NCI-H345 (cell line): Measurements from ENCODE around the gene GEMIN5.
"Not testable (repeated sequence)": the region's sequence is repeated elsewhere in the genome, so short reads cannot be mapped to it uniquely, and the experiment has no call there.

Experiments
- DNase-seq: peaks from one replicate; lab custom pipeline; 2025; lab: John Stamatoyannopoulos, UW

Gene GEMIN5

GRCh38 chr5:154940772-154941620, 3.0 kb upstream of the GEMIN5 start, which contains the start of gene MRPL22:
Gene MRPL22 (plus strand): TSS chr5:154941073. CDS start chr5:154941111, 38 bp downstream.
- peak; percentile 94 for DNase-seq

DNA sequence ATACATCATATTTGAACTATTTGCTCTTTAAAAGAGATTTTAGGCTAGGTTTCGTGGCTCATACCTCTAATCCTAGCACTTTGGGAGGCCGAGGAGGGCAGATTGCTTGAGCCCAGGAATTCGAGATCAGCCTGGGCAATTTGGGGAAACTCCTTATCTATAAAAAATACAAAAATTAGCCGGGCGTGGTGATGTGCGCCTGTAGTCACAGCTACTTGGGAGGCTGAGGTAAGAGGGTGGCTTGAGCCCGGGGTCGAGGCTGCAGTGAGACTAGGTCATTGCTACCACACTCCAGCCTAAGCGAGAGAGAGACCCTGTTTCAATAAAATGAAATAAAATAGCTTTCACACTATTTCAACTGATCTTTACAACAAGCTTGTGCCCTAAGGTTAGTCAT, 2.4 kb upstream of the GEMIN5 start:
- no peak for DNase-seq

DNA sequence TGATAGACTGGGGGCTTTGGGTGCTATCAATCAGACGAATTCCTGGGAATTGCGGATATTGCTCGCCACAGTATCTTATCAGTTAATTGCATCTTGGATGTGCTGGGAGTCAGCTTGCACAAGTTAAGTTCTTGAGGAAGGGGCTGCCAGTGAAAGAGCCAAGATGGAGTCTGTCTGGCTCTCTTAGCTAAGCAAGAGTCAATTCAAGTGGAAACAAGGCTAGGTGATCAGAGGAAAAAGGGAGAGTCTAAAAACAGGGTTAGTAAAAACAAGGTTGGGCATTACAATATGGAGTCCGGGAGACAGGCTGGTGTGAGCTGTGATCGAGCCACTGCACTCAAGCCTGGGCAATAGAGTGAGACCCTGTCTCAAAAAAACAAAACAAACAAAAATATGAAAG, 1.4 kb upstream of the GEMIN5 start:
- not testable (repeated sequence) for DNase-seq

DNA sequence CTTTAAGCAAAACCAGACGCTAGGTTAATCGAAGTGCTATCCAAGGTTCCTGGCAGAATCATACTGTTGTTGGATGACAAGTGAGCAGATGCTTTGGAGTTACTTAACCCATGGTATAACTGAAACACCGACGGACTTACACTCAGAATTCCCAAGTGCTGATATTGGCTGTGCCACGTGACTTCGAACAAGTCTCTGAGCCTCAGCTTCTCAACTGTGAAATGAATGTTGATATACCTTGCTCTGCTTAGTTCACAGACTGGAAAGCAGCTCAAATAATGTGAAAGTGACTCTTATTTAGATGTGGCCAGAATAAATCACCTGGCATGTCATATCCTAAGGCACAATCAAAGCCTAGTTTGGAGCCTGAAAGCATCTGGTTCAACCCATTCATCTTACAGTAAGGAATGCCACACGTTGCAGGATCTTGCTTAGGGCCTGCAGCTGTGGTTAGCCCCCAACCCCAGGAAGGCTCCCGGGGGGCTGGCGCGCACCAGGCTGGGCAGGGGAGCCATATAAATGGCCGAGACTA, 759 bp downstream of the GEMIN5 start:
- DNase-seq = no peak

DNA sequence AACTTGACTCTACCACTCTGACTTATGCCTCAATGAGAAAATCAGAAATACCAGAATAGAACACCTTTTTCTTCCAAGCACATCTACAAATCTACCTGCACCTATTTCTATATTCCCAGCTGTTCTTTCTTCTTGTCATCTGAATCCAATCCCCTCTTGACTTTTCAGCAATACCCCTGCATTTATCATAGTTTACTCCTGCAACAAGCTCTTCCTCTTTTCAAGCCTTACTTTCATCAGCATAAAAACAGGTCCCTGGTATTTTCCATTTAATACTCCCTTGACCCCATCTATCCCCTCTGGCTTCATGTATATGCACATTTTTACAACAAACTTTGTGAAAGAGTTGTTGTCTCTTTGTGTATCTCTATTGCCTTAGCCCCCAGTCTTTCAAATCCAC, 3.1 kb downstream of the GEMIN5 start:
- no peak for DNase-seq

GRCh38 chr5:154933537-154933936, 4.5 kb downstream of the GEMIN5 start:
- no peak for DNase-seq

- DNase-seq = no peak
These were observed 14.3 kb downstream of the GEMIN5 start for GRCh38 chr5:154923441-154924430.

GRCh38 chr5:154917757-154918156, 20.3 kb downstream of the GEMIN5 start:
- DNase-seq = no peak

DNA sequence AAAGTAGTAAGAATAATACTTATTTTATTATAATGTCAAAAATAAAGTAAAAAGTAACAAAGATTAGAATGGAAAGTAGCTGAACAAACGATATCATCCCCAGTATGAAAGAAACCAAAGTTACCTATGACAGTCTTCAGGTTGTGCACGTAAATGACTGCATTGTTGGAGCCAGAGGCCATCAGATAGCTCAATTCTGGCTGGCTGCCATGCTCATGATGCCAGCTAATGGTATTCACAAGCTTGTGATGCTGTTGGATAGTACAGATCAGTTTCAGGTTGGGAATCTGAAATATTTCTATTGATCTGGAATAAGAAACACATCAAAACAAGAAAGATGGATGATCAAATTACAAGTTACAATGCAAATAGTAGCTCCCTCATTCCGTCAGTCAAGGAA, 21.1 kb downstream of the GEMIN5 start:
- no peak for DNase-seq

- not testable (repeated sequence) for DNase-seq
These were observed 32.4 kb downstream of the GEMIN5 start for GRCh38 chr5:154905601-154906000.

DNA sequence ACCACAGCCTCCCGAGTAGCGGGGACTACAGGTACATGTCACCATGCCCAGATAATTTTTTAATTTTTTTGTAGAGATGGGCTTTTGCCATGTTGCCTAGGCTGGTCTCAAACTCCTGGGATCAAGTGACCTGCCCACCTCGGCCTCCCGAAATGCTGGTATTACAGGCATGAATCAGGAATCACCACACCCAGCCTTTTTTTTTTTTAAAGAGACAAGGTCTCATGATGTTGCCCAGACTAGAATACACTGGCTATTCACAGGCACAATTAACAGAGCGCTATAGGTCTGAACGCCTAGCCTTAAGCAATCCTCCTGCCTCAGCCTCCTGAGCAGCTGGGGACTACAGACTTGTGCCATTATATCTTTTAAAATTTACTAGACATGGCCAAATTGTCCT, 36.1 kb downstream of the GEMIN5 start:
- no peak for DNase-seq

DNA sequence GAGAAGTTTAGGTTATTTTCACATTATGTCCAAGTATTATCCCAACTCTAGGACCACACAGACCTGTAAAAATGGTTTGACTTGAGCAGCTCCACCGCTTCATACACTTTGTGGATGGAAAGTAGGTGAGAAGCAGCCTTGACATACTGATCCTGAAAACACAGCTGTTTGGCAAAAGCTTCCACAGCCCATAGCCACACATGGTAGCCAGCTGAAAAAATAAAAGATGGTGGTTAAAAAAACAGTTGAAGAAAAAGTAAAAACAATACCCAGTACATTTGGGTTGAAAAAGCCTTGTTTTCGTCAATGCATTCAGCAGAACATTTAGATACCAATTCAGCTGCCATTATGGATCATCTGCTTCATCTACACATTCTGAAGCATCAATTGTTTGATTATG, 36.7 kb downstream of the GEMIN5 start:
- DNase-seq = no peak

DNA sequence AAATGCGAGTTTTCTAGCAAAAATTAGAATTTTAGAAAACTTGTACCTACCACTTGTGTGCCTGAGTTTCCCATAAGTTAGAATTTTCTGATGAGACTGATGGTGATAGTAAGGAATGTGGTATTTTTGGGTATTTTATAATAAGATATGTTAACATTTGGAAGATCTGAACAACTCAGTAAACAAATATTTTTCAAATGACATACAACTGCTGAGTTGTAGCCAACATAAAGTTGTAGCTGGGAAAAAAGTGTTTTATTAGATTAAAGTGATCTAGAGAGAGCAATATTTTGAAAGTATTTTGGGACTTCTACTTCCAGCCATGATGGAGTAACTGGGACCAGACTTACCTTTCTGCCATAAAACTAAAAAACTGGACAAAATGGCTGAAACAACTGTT, 37.9 kb downstream of the GEMIN5 start:
- DNase-seq = no peak

DNA sequence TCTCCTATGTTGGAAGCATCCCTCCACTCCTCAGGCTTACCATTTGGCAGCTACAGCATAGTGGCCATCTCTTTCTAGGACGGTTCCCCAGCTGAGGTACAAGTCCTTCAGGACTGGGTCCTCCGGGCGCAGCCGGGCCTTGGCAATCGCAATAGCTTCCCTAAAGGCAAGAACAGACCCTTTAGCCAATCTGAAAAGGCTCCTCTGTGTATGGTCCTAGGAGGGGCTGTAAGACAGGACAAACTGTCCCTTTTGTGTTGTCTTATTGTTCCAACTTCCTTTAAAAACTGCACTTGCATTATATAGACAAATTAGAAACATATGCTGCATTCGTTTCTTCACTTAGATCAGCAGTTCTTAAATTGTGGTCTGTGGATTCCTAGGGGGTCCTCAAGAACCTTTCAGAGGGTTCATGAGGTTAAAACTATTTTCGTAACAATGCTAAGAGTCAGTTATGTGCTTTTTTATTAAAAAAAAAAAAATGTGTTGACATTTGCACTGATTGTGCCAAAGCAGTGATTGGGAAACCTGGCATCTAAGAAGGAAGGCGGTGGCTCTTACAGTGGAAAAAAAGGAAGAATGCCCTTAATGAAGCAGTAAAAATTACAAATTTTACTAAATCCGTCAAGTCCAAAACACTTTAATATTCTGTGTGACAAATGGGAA, 38.7 kb downstream of the GEMIN5 start:
- no peak for DNase-seq

- no peak for DNase-seq
These were observed 39.8 kb downstream of the GEMIN5 start for GRCh38 chr5:154898210-154898609.

DNA sequence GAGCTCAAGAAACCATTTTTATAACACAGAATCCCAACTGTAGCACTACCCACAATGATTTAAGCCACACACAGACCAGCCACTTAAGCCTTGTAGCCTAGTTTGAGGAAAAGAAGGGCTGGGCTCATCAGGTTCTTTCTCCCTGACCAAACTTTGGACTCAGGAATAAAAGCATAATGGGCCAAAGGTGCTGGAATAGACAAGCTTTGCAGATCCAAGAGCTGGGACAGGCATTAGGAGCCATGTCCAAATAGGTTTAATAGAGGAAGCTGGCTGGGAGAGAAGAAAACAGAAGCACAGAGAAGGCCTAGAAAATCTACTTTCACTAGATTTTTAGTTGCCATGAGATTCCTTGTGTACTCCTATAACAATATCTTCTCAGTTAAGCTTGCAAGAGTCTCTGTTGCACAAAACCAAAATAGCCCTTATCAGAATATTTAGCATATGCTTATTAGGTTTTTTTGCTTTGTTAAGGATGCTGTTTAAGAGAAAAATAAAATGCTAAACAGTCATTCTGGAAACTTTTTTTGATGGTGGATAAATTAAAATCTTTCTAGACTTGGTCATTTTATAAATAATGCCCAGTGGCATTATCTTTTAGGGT, 41.3 kb downstream of the GEMIN5 start:
- no peak for DNase-seq

GRCh38 chr5:154895606-154896561, 42.1 kb downstream of the GEMIN5 start:
- DNase-seq = no peak

DNA sequence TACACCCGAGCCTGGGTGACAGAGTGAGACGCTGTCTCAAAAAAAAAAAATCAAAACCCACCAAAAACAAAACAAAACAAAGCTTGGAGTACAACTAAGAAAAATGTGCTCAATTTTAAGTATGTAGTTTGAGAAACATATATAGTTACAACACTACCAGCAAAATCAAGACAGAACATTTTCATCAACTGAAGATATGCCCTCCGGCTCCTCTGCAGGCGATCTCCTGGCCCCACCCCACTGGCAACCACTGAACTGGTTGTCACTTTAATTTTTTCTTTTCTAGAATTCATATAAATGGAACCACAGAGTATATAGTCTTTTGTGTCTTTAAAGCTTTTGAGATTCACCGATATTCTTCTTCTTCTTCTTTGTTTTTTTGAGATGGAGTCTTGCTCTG, 44.6 kb downstream of the GEMIN5 start:
- DNase-seq = no peak

- no peak for DNase-seq
These were observed 45.6 kb downstream of the GEMIN5 start for GRCh38 chr5:154892369-154892771.

GRCh38 chr5:154885439-154885838, 52.6 kb downstream of the GEMIN5 start:
- no peak for DNase-seq
